ENCODE measurements around the gene RAET1G. TPM values are rescaled to one million over a fixed set of nuclear protein-coding genes. Genes with fewer than 3 reads are reported as not detected.

The RAET1G gene
- total RNA-seq, 4 donors from 2014 or later: 0.89 TPM; not detected in 3

GRCh38 chr6:149888659-149889058, 34.3 kb downstream of the RAET1G start:
- Histone ChIP-seq H3K9me3 (no peaks in the 10 kb centered on the region), H3K4me1 (peaks cover 30 to 38% of the 10 kb centered on the region in 2 donors), H3K27me3 (no peaks in the 10 kb centered on the region), H3K27ac (peak overlapping the region; percentile 66 to 80 (median 70)), H3K36me3 (no peaks in the 10 kb centered on the region), H3K4me3 (no peak overlapping the region)
- intact Hi-C loops (cut with DNase I; ENCODE audit: low total_unique reads): loop anchor here (2.0 kb wide), 1 partner anchor 24 kb away; the partner anchor contains the start of gene LRP11
- DNase-seq (peak; percentile 70 to 75), ATAC-seq (peak; percentile 93 to 97)
- TF ChIP-seq CTCF (IDR thresholded peaks at IDR 0.05 in 4 of 5, conservative IDR thresholded peaks at IDR 0.05 in 1 of 5) (no peak), POLR2A (IDR thresholded peaks at IDR 0.05) (no peak)
- in situ Hi-C loops (cut with MboI; ENCODE audit: low sequenced_read_pairs in 4 of 4): no loop called here

- ATAC-seq (peak in 1 of 2 donors; percentile 69), DNase-seq (peak in 1 of 2 donors; percentile 36)
- Histone ChIP-seq H3K9me3 (no peaks in the 10 kb centered on the region), H3K36me3 (no peaks in the 10 kb centered on the region), H3K4me1 (peaks cover 30 to 38% of the 10 kb centered on the region in 2 donors), H3K4me3 (no peak overlapping the region), H3K27ac (peak overlapping the region; percentile 66 to 80 (median 70)), H3K27me3 (no peaks in the 10 kb centered on the region)
- intact Hi-C loops (cut with DNase I; ENCODE audit: low total_unique reads) (loop anchor here (2.0 kb wide), 1 partner anchor 23 kb away; the partner anchor contains the start of gene LRP11), in situ Hi-C loops (cut with MboI; ENCODE audit: low sequenced_read_pairs in 4 of 4) (no loop called here)
- TF ChIP-seq CTCF (IDR thresholded peaks at IDR 0.05 in 4 of 5, conservative IDR thresholded peaks at IDR 0.05 in 1 of 5) (no peak), POLR2A (IDR thresholded peaks at IDR 0.05) (no peak)
Measured at GRCh38 chr6:149888093-149888492, 34.8 kb downstream of the RAET1G start.

GRCh38 chr6:149887343-149887742, 35.6 kb downstream of the RAET1G start:
- peak in 1 of 2 donors; percentile 32 for DNase-seq
- Histone ChIP-seq H3K9me3 (no peaks in the 10 kb centered on the region), H3K27ac (peak overlapping the region; percentile 66 to 80 (median 70)), H3K36me3 (no peaks in the 10 kb centered on the region), H3K4me3 (no peak overlapping the region), H3K27me3 (no peaks in the 10 kb centered on the region), H3K4me1 (peaks cover 30 to 38% of the 10 kb centered on the region in 2 donors)
- TF ChIP-seq POLR2A (IDR thresholded peaks at IDR 0.05): no peak
- TF ChIP-seq CTCF (IDR thresholded peaks at IDR 0.05 in 4 of 5, conservative IDR thresholded peaks at IDR 0.05 in 1 of 5): no peak
- in situ Hi-C loops (cut with MboI; ENCODE audit: low sequenced_read_pairs in 4 of 4): no loop called here
- intact Hi-C loops (cut with DNase I; ENCODE audit: low total_unique reads): no loop called here
- ATAC-seq: no peak

- no peak for TF ChIP-seq CTCF (IDR thresholded peaks at IDR 0.05 in 4 of 5, conservative IDR thresholded peaks at IDR 0.05 in 1 of 5)
- H3K4me3 ChIP-seq: no peak overlapping the region
- intact Hi-C loops (cut with DNase I; ENCODE audit: low total_unique reads) (no loop called here), in situ Hi-C loops (cut with MboI; ENCODE audit: low sequenced_read_pairs in 4 of 4) (no loop called here)
- H3K36me3 ChIP-seq: no peaks in the 10 kb centered on the region
- no peaks in the 10 kb centered on the region for H3K27me3 ChIP-seq
- no peak overlapping the region for H3K27ac ChIP-seq
- ATAC-seq: no peak
- no peak for DNase-seq
- H3K4me1 ChIP-seq: peaks cover 30 to 36% of the 10 kb centered on the region in 2 donors
- no peaks in the 10 kb centered on the region for H3K9me3 ChIP-seq
Measured at GRCh38 chr6:149885888-149886287, 37.0 kb downstream of the RAET1G start.

GRCh38 chr6:149884617-149885016, 38.3 kb downstream of the RAET1G start:
- Histone ChIP-seq H3K4me3 (no peak overlapping the region), H3K4me1 (peaks cover 17 to 23% of the 10 kb centered on the region in 2 donors), H3K27me3 (no peaks in the 10 kb centered on the region), H3K9me3 (no peaks in the 10 kb centered on the region), H3K27ac (no peak overlapping the region), H3K36me3 (no peaks in the 10 kb centered on the region)
- no peak for DNase-seq
- ATAC-seq: no peak
- TF ChIP-seq CTCF (IDR thresholded peaks at IDR 0.05 in 4 of 5, conservative IDR thresholded peaks at IDR 0.05 in 1 of 5): no peak
- TF ChIP-seq POLR2A (IDR thresholded peaks at IDR 0.05): no peak
- in situ Hi-C loops (cut with MboI; ENCODE audit: low sequenced_read_pairs in 4 of 4): no loop called here
- intact Hi-C loops (cut with DNase I; ENCODE audit: low total_unique reads): no loop called here

Measured in gastrocnemius medialis (tissue), 4 donors.